Measurements from ENCODE around the gene MYMK. TPM values are rescaled to one million over a fixed set of nuclear protein-coding genes. Genes with fewer than 3 reads are reported as not detected.

Gene MYMK
- total and polyA plus RNA-seq, 2 of the 13 experiments (the other 11 are each of a cell fraction or from before 2014, with no cell fraction given), result not detected

DNA sequence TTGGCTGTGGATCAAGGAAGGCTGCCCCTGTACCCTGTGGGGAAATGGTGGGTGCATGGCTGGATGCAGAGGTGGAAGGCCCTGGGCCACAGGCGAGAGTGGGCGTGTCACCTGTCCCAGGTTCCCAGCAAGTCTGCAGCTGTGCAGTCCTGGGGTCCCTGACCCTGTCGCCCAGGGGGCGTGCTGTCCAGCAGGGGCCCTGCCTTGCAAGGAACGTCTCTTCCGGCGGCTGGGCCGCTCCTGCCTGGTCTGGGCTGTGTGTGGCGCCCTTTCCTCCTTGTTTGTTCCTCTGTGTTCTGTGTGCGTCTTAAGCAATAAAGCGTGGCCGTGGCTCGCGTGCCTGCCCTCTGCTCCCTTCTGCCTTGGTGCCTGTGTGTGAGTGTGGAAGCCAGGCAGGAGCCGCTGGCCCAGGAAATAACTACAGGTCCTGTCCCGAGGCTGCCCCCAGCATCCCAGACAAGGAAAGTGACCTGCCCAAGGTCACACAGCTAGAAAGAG, 54.3 kb downstream of the MYMK start (continued):
- TF ChIP-seq, protein P1, sequence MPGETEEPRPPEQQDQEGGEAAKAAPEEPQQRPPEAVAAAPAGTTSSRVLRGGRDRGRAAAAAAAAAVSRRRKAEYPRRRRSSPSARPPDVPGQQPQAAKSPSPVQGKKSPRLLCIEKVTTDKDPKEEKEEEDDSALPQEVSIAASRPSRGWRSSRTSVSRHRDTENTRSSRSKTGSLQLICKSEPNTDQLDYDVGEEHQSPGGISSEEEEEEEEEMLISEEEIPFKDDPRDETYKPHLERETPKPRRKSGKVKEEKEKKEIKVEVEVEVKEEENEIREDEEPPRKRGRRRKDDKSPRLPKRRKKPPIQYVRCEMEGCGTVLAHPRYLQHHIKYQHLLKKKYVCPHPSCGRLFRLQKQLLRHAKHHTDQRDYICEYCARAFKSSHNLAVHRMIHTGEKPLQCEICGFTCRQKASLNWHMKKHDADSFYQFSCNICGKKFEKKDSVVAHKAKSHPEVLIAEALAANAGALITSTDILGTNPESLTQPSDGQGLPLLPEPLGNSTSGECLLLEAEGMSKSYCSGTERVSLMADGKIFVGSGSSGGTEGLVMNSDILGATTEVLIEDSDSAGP (CRISPR knock-in tag; IDR thresholded peaks at IDR 0.05; ENCODE audit: borderline replicate concordance), result peak; percentile 36; the same call in 1 of the 2 replicates
- TF ChIP-seq GABPB1 (CRISPR knock-in tag; IDR thresholded peaks at IDR 0.05), result 0 out of 2 replicates have a peak, but pooled peaks have one; percentile 9
- no peak for TF ChIP-seq ZNF224 (CRISPR knock-in tag; IDR thresholded peaks at IDR 0.05)
- peak; percentile 93 for TF ChIP-seq AGO2 (optimal IDR thresholded peaks at IDR 0.05; ENCODE audit: low read depth, low read length)
- peak; percentile 55 for TF ChIP-seq TAF15 (IDR thresholded peaks at IDR 0.05; ENCODE audit: low read depth, low read length, poor library complexity, severe bottlenecking)
- TF ChIP-seq SPEN (CRISPR knock-in tag; IDR thresholded peaks at IDR 0.05; ENCODE audit: low read depth), result 0 out of 2 replicates have a peak, but pooled peaks have one; percentile 13
- TF ChIP-seq ONECUT2 (CRISPR knock-in tag; IDR thresholded peaks at IDR 0.05), result 0 out of 2 replicates have a peak, but pooled peaks have one; percentile 12
- TF ChIP-seq, protein P2, sequence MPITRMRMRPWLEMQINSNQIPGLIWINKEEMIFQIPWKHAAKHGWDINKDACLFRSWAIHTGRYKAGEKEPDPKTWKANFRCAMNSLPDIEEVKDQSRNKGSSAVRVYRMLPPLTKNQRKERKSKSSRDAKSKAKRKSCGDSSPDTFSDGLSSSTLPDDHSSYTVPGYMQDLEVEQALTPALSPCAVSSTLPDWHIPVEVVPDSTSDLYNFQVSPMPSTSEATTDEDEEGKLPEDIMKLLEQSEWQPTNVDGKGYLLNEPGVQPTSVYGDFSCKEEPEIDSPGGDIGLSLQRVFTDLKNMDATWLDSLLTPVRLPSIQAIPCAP (CRISPR knock-in tag; IDR thresholded peaks at IDR 0.05; ENCODE audit: low read depth), result no peak
- peak; percentile 98 for TF ChIP-seq AGO1 (IDR thresholded peaks at IDR 0.05; ENCODE audit: low read depth, low read length, poor library complexity, severe bottlenecking)
- TF ChIP-seq ZFY (CRISPR knock-in tag; IDR thresholded peaks at IDR 0.05), result 0 out of 2 replicates have a peak, but pooled peaks have one; percentile 18
- TF ChIP-seq RORA (CRISPR knock-in tag; IDR thresholded peaks at IDR 0.05), result no peak
- no peak for TF ChIP-seq ZNF33A (CRISPR knock-in tag; IDR thresholded peaks at IDR 0.05; ENCODE audit: borderline replicate concordance)
- TF ChIP-seq, protein P3, sequence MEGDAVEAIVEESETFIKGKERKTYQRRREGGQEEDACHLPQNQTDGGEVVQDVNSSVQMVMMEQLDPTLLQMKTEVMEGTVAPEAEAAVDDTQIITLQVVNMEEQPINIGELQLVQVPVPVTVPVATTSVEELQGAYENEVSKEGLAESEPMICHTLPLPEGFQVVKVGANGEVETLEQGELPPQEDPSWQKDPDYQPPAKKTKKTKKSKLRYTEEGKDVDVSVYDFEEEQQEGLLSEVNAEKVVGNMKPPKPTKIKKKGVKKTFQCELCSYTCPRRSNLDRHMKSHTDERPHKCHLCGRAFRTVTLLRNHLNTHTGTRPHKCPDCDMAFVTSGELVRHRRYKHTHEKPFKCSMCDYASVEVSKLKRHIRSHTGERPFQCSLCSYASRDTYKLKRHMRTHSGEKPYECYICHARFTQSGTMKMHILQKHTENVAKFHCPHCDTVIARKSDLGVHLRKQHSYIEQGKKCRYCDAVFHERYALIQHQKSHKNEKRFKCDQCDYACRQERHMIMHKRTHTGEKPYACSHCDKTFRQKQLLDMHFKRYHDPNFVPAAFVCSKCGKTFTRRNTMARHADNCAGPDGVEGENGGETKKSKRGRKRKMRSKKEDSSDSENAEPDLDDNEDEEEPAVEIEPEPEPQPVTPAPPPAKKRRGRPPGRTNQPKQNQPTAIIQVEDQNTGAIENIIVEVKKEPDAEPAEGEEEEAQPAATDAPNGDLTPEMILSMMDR (CRISPR knock-in tag; IDR thresholded peaks at IDR 0.05), result peak; percentile 32; the same call in 1 of the 2 replicates
- peak; percentile 71 for TF ChIP-seq KDM2A (CRISPR knock-in tag; IDR thresholded peaks at IDR 0.05; ENCODE audit: borderline replicate concordance, low read depth)
- no peak for TF ChIP-seq NFIB (CRISPR knock-in tag; IDR thresholded peaks at IDR 0.05; ENCODE audit: borderline replicate concordance)
- no peak for TF ChIP-seq NR1H2 (CRISPR knock-in tag; IDR thresholded peaks at IDR 0.05; ENCODE audit: borderline replicate concordance, low read depth)
- TF ChIP-seq, protein P4, sequence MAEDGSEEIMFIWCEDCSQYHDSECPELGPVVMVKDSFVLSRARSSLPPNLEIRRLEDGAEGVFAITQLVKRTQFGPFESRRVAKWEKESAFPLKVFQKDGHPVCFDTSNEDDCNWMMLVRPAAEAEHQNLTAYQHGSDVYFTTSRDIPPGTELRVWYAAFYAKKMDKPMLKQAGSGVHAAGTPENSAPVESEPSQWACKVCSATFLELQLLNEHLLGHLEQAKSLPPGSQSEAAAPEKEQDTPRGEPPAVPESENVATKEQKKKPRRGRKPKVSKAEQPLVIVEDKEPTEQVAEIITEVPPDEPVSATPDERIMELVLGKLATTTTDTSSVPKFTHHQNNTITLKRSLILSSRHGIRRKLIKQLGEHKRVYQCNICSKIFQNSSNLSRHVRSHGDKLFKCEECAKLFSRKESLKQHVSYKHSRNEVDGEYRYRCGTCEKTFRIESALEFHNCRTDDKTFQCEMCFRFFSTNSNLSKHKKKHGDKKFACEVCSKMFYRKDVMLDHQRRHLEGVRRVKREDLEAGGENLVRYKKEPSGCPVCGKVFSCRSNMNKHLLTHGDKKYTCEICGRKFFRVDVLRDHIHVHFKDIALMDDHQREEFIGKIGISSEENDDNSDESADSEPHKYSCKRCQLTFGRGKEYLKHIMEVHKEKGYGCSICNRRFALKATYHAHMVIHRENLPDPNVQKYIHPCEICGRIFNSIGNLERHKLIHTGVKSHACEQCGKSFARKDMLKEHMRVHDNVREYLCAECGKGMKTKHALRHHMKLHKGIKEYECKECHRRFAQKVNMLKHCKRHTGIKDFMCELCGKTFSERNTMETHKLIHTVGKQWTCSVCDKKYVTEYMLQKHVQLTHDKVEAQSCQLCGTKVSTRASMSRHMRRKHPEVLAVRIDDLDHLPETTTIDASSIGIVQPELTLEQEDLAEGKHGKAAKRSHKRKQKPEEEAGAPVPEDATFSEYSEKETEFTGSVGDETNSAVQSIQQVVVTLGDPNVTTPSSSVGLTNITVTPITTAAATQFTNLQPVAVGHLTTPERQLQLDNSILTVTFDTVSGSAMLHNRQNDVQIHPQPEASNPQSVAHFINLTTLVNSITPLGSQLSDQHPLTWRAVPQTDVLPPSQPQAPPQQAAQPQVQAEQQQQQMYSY (CRISPR knock-in tag; IDR thresholded peaks at IDR 0.05), result no peak
- TF ChIP-seq ZNF772 (CRISPR knock-in tag; IDR thresholded peaks at IDR 0.05), result peak; percentile 45; the same call in 1 of the 2 replicates
- no peak for TF ChIP-seq SETDB1 (CRISPR knock-in tag; IDR thresholded peaks at IDR 0.05; ENCODE audit: borderline replicate concordance)
- no peak for TF ChIP-seq ZNF441 (CRISPR knock-in tag; IDR thresholded peaks at IDR 0.05; ENCODE audit: borderline replicate concordance)
- peak; percentile 79 for TF ChIP-seq ZNF768 (CRISPR knock-in tag; IDR thresholded peaks at IDR 0.05)
